Omental fat pad (tissue), 4 donors: Measurements from ENCODE around the gene SAMD5. TPM values are rescaled to one million over a fixed set of nuclear protein-coding genes. Genes with fewer than 3 reads are reported as not detected.

Source experiments
- ATAC-seq: fragments of 150-250 bp; one replicate; pipeline ENCODE4 v1.9.1; 2016; ENCODE audit warnings: mild to moderate bottlenecking, moderate library complexity; ENCODE audit not compliant: low FRiP score
- DNase-seq: peaks from one replicate; pipeline ENCODE4 v3.0.0-alpha.2; 2019; ENCODE audit warnings: low spot score
- total RNA-seq, 4 donors: library from RNA; depleted of rRNA; stranded (reverse); fragments of >200 nt; gene quantifications; one replicate each; pipeline ENCODE4 v1.1.0, GENCODE V29; 2016
- TF ChIP-seq, protein P1 (sequence below), 3 donors: fragments of 450-650 bp; IDR thresholded peaks; one replicate each; pipeline ENCODE4 v1.5.1; 2016 to 2017; ENCODE audit warnings: antibody characterized with exemption in 3 of 3, mild to moderate bottlenecking in 3 of 3, moderate library complexity in 2 of 3

The SAMD5 gene
- total RNA-seq, 4 donors from 2014 or later = 0.69 to 3.3 (median 1.8) TPM

DNA sequence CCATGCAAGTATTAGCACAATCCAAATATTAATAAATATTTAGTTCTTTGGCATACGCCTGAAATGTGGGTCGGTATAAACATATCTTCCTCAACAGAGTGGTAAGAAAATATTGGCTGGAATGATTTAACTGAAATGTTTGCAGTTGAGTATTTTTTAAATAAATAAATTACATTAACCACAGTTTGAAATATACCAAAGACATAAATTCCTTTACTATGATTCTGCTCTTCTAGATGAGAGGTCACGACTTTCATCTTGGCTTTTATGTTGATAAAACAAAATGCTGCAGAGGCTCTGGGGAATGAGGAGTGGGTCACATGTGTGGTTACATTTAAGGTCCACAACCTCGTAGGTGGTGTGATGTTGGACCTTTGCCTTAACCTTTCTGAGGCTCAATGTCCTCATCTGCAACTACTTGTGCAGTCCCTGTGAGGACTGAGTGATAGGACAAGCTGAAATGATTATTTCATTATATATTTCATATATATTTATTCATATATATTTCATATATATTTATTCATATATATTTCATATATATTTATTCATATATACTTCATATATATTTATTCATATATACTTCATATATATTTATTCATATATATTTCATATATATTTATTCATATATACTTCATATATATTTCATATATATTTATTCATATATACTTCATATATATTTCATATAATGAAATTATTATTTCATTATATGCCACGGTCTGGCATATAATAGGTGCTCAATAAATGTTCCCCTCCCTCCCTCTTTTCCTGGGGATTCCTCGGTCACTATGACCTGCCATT lies 107.4 kb downstream of the SAMD5 start:
- TF ChIP-seq, protein P1, sequence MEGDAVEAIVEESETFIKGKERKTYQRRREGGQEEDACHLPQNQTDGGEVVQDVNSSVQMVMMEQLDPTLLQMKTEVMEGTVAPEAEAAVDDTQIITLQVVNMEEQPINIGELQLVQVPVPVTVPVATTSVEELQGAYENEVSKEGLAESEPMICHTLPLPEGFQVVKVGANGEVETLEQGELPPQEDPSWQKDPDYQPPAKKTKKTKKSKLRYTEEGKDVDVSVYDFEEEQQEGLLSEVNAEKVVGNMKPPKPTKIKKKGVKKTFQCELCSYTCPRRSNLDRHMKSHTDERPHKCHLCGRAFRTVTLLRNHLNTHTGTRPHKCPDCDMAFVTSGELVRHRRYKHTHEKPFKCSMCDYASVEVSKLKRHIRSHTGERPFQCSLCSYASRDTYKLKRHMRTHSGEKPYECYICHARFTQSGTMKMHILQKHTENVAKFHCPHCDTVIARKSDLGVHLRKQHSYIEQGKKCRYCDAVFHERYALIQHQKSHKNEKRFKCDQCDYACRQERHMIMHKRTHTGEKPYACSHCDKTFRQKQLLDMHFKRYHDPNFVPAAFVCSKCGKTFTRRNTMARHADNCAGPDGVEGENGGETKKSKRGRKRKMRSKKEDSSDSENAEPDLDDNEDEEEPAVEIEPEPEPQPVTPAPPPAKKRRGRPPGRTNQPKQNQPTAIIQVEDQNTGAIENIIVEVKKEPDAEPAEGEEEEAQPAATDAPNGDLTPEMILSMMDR (IDR thresholded peaks at IDR 0.05) = no peak
- DNase-seq (no peak), ATAC-seq (no peak)

GRCh38 chr6:147617366-147617765 lies 108.9 kb downstream of the SAMD5 start:
- ATAC-seq (no peak), DNase-seq (no peak)
- TF ChIP-seq, protein P1 (IDR thresholded peaks at IDR 0.05) = no peak

DNA sequence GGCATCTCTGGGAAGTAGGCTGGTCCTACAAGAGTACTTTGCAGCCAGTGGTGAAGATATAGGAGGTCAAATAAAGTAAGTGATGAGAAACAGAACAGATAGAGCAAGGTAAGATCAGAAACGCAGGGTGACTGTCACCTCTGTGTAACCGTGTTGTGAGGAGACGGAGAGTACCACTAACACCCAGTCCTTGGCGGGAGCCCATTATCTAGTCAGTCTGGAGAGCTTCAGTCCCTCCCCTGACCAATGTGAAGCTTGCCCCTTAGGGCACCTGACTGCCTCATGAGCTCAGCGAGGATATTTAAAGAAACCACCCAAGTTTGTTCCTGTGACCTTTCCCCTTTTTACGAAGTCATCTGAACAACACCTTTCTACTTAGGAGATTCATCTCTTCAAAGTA lies 110.0 kb downstream of the SAMD5 start:
- ATAC-seq = no peak
- no peak for DNase-seq
- TF ChIP-seq, protein P1 (IDR thresholded peaks at IDR 0.05) = no peak

GRCh38 chr6:147618927-147619326 lies 110.4 kb downstream of the SAMD5 start:
- DNase-seq (no peak), ATAC-seq (peak; percentile 64)
- TF ChIP-seq, protein P1 (IDR thresholded peaks at IDR 0.05) = no peak
